ENCODE results near the gene HIPK2.

HIPK2 gene

GRCh38 chr7:139647085-139647484 lies 130.7 kb downstream of the HIPK2 start:
- no peak for DNase-seq

GRCh38 chr7:139646566-139646965 lies 131.2 kb downstream of the HIPK2 start:
- DNase-seq: no peak

- DNase-seq: peak; percentile 63 to 81 (median 75)
Observed at GRCh38 chr7:139645572-139646523, 131.9 kb downstream of the HIPK2 start.

- DNase-seq: no peak
Observed at GRCh38 chr7:139643951-139644585, 133.7 kb downstream of the HIPK2 start.

GRCh38 chr7:139642283-139642682 lies 135.5 kb downstream of the HIPK2 start:
- no peak for DNase-seq

GRCh38 chr7:139641337-139641992 lies 136.3 kb downstream of the HIPK2 start:
- DNase-seq: no peak

GRCh38 chr7:139640681-139641080 lies 137.1 kb downstream of the HIPK2 start:
- no peak for DNase-seq

- no peak for DNase-seq
Observed at GRCh38 chr7:139639563-139639962, 138.2 kb downstream of the HIPK2 start.

GRCh38 chr7:139635526-139636302 lies 142.1 kb downstream of the HIPK2 start:
- DNase-seq: peak in 4 of 5 donors; percentile 39 to 64 (median 58)

- no peak for DNase-seq
Observed at GRCh38 chr7:139634087-139634486, 143.7 kb downstream of the HIPK2 start.

- no peak for DNase-seq
Observed at GRCh38 chr7:139631520-139632031, 146.2 kb downstream of the HIPK2 start.

GRCh38 chr7:139630643-139631519 lies 146.9 kb downstream of the HIPK2 start:
- no peak for DNase-seq

- DNase-seq: no peak
Observed at GRCh38 chr7:139629392-139630082, 148.3 kb downstream of the HIPK2 start.

- no peak for DNase-seq
Observed at GRCh38 chr7:139627831-139628230, 150.0 kb downstream of the HIPK2 start.

- DNase-seq: peak in 1 of 5 donors; percentile 51
Observed at GRCh38 chr7:139626817-139627216, 151.0 kb downstream of the HIPK2 start.

- DNase-seq: no peak
Observed at GRCh38 chr7:139623518-139623917, 154.3 kb downstream of the HIPK2 start.

GRCh38 chr7:139620676-139621344 lies 157.0 kb downstream of the HIPK2 start:
- DNase-seq: peak in 3 of 5 donors; percentile 29 to 50 (median 32)

- DNase-seq: no peak
Observed at GRCh38 chr7:139619367-139619657, 158.5 kb downstream of the HIPK2 start.

- DNase-seq: peak in 2 of 5 donors; percentile 19 to 25
Observed at GRCh38 chr7:139618482-139619366, 159.1 kb downstream of the HIPK2 start.

Data from T-helper 1 cell (primary cell).